HG03521 (cell line): ENCODE data around the gene TRIP10.
"Not testable (repeated sequence)": the region's sequence is repeated elsewhere in the genome, so short reads cannot be mapped to it uniquely, and the experiment has no call there.

Experiments used
- ATAC-seq: cut with Tn5 transposase; IDR thresholded peaks from one replicate; pipeline ENCODE4 v1.9.1; 2021; ENCODE audit warnings: mild to moderate bottlenecking, moderate library complexity; ENCODE audit not compliant: unreplicated experiment

Gene TRIP10, protein sequence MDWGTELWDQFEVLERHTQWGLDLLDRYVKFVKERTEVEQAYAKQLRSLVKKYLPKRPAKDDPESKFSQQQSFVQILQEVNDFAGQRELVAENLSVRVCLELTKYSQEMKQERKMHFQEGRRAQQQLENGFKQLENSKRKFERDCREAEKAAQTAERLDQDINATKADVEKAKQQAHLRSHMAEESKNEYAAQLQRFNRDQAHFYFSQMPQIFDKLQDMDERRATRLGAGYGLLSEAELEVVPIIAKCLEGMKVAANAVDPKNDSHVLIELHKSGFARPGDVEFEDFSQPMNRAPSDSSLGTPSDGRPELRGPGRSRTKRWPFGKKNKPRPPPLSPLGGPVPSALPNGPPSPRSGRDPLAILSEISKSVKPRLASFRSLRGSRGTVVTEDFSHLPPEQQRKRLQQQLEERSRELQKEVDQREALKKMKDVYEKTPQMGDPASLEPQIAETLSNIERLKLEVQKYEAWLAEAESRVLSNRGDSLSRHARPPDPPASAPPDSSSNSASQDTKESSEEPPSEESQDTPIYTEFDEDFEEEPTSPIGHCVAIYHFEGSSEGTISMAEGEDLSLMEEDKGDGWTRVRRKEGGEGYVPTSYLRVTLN

DNA sequence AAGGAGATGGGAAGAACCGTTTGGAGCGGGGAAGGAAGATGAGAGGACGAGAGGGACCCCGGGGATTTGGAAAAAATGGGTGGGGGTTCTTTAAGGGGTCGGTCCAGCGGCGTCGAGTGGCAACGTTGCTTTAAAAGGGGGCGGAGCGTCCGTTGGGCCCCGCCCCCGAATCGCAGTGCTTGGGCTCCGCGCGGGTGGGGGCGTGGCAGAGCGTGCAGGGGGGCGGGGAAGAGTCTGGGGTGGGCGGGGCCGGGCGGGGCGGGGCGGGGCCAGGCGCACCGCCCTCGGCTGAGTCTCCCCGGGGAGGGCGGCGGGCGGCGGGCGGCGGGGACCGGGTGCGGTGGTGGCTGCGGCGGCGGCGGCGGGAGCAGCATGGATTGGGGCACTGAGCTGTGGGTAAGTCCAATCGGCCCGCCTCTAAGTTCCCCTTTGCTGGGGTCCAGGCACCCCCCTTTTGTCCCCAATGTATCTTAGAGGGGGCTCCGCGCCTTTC is at the start of gene TRIP10:
Gene TRIP10 (plus strand): TSS at position 291 of the 493 bp plus-strand sequence. CDS start 82 bp downstream, at position 373.
- ATAC-seq = no peak

DNA sequence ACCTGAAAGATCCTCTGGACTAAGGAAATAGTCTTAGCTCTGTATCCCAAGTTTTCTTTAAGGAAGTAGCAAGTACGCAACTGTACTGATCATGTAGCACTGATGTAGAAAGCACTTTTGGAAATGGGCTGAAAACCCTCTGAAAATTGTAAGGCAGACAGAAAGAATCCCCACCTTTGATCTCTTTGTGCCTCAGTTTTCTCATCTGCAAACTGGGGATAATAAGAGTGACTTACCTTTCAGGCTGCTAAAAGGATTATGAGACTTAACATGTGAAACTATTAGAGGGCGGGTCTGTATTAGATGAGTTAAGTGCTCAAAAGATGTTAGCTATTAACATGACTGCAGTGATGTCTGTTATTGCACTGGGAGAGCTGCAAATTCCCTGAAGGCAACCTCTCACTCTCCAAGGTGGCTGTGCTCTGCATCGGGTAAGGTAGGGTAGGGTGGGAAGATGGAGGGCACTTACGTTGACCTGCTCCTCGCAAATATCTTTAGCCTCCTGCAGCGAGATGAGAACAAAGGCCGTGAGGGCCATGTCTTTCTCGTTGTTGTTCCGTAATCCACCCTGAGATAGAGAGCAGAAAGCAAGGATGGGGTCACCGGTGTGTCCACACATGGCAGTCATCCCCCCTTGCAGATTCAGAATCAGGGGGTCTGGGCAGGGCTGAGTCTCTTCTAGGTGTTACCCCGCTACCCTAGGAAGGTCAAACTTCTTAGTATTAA is 49.2 kb upstream of the TRIP10 start:
- no peak for ATAC-seq

DNA sequence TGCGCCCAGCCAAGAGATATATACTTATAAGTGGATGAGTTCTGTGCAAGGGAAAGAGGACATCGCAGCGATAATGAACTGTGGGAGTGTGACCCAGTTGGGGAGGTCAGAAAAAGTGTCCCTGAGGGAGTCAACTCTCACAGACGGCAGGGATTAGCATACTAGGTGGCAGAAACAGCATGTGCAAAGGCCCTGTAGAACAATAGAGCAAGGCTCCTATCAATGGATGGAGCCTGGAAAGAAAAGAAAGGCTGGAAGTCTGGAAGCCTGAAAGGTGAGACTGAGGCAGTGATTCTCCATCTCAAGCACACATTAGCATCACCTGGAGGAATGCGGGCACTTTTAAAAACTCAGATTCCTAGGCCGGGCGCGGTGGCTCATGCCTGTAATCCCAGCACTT is 48.1 kb upstream of the TRIP10 start:
- no peak for ATAC-seq

DNA sequence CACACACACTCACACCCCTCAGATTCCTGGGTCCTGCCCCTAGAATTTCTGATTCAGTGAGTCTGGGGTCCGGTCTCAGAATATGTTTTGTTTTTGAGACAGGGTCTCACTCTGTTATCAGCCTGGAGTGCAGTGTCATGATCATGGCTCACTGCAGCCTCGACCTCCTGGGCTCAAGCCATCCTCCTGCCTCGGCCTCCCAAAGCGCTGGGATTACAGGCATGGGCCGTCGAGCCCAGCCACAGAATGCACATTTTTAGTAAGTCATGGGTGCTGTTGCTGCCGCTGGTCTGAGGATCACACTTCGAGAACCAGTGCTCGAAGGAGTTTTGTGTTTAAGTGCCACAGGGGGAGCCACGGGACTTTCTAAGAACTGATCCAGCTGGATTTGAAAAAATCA is 47.5 kb upstream of the TRIP10 start:
- no peak for ATAC-seq

DNA sequence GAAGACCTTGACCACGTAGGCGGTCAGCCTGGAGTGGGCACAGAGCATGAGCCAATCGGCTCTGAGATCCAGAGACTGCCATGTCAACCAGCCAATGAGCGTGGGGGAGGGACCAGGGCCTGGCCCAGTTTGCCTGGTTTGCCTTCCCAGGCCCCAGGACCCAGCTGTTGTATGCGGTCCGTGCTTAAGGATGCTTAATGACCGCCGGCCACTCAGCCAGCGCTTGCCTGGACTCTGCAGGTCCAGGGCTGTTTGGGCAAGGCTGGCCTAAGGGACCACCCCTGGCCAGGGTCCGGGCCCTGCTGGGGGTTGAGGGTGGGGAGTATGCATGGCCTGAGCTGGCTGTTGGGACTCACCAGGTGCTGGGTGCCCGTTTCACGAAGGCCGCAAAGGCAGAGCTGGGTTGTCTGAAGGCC is 46.4 kb upstream of the TRIP10 start:
- ATAC-seq = no peak

DNA sequence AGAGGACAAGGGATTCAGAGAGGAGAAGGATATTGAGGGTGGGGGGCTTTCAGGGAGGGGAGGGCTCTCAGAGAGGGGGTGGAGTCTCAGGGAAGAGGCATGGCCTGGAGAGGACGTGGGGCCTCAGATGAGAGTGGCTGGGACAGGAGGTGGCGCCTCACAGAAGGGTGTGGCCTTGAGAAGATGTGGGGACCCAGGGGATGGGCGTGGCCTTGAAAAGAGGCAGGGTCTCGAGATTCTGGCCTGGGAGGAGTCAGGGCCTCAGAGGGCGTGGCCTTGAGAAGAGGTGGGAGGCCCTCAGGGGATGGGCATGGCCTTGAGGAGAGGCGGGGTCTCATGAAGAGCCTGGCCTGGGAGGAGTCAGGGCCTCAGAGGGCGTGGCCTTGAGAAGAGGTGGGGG is 45.8 kb upstream of the TRIP10 start:
- ATAC-seq = no peak

DNA sequence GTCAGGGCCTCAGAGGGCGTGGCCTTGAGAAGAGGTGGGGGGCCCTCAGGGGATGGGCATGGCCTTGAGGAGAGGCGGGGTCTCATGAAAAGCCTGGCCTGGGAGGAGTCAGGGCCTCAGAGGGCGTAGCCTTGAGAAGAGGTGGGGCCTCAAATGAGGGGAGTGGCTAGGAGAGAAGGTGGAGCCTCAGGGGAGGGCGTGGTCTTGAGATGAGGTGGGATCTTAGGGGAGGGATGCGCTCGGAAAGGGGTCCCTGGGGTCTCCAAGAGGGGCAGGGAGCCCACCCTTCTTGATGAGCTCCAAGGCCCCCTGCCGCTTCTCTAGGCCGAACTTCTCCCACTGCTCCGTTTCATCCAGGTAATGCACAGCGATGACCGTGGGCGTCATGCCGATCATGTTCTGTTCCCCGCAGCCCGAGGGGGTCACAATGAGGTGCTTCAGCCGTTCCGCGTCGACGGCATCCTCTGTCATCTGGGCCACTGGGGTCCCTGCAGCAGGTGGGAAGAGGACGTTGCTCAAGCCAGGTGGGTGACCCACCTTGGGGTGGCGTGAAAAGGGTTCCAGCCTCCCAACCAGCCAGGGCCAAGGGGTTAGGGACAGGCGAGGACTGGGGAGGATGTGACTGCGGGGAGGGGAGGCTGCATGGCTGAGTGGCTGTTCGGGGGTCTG is 45.2 kb upstream of the TRIP10 start:
- ATAC-seq = no peak

DNA sequence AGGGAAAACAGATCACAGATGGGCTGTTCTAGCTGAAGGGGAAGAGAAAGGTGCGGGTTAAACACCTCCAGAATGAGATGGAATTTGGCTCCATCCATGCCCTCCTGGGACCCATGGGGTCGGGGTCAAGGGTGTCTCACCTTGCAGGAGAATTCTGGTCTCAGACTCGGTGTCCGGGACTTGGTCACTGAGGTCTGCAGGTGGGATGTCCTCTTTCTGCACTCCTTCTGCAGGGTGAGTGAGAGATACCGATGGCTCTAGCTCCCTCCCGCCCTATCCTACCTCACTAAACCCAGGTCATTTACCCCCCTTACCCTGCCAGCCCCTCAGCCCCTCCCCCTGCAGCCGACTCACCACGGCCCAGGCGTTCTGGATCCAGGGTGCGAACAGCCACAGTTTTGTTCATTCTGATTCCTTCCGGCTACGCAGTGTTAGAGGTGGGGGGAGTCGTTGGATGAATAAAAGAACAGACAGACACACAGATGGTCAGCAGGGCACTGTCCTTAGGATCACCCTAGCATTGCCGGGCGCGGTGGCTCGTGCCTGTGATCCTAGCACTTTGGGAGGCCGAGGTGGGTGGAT is 43.1 kb upstream of the TRIP10 start:
- ATAC-seq = no peak

DNA sequence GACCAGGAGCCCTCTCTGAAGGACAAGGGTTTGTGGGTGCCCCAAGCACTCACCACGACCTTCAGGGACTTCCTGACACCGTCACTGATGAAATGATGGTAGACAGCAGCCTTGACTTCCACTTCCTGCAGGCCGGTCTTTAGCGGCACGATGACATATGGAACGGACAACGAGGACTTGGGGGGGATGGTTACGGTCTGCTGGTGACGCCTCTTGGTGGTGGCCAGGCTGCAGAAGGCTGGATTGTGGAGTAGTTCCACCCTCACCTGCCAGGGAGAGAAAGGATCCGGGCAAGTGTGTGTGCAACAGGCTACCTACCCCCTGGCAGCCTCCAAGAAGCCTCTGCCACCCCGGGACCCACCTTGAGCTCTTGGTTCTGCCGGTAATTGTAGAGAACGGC is 42.2 kb upstream of the TRIP10 start:
- ATAC-seq = no peak

DNA sequence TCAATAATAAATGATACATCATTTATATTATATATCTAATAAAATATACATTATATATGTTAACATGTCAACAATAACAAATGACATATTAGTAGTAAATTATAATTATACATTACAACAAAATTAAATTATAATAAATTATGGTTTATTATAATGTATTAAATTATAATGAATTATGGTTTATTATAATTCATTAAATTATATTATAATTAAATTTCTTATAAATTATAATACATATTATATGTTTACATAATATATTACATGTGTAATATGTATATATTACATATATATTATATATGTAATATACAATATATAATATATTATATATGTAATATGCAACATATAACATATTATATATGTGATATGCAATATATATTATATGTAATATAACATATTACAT is 39.5 kb upstream of the TRIP10 start:
- ATAC-seq = no peak

DNA sequence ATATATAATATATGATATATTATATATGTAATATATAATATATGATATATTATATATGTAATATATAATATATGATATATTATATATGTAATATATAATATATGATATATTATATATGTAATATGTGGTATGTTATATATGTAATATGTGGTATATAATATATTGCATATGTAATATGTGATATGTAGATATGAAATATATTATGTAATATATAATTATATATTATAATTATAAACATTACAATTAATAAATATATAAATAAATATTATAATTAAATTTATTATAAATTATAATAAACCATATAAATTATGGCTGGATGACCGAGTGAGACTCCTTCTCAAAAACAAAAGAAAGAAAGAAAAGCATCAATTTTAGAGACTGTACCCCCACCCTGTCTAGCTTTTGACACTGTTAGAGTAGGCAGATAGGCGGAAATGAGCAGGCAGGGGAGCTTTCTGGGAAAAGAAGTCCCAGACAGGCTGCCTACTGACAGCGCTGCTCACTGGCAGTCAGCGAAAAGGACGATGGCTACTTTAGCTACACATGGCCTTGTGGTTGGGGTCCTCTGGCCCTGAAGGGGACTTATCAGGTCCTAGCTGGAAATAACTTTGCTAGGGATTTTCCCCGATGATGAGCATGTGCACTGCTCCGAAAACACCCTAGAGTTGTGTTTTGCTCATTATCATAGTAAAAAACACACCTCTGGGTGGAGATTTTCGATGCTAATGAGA is 38.7 kb upstream of the TRIP10 start:
- ATAC-seq = no peak

DNA sequence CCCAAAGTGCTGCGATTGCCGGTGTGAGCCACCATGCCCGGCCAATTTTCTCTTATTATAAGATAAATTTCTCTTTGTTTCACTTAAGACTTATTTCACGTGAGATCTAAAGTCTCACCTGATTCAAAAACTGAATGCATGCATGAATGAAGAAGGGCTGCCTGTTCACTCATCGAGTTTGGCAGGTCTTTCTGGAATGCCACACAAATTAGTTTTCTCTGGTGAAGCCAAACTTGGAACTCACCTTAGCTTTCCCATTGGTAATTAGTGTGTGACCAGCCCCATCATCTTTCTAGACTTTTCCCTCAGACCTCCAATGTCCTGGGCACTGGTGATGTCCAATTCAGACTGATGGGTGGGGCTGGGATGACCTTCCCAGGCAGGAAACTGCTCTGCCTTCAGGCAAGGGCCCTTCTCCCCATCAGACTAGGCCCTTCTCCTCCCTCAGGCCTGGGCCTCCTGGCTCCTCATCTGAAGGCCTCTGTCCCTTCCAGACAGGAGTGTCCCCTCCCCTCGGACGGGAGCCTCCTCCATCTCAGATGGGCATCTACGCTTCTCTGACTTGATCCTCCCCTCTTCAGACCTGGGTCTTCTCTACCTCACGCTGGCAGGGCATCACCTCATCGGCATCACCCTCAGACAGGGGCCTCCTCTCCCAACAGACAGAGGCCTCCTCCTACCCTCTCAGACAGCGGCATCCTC is 33.4 kb upstream of the TRIP10 start:
- ATAC-seq = no peak

DNA sequence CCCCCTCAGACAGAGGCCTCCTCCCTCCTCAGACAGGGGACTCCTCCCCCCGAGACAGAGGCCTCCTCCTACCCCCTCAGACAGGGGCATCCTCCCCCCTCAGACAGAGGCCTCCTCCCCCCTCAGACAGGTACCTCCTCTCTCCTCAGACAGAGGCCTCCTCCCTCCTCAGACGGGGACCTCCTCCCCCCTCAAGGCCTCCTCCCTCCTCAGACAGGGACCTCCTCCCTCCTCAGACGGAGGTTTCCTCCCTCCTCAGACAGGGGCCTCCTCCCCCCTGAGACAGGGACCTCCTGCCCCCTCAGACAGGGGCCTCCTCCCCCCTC is 32.9 kb upstream of the TRIP10 start:
- ATAC-seq = no peak

DNA sequence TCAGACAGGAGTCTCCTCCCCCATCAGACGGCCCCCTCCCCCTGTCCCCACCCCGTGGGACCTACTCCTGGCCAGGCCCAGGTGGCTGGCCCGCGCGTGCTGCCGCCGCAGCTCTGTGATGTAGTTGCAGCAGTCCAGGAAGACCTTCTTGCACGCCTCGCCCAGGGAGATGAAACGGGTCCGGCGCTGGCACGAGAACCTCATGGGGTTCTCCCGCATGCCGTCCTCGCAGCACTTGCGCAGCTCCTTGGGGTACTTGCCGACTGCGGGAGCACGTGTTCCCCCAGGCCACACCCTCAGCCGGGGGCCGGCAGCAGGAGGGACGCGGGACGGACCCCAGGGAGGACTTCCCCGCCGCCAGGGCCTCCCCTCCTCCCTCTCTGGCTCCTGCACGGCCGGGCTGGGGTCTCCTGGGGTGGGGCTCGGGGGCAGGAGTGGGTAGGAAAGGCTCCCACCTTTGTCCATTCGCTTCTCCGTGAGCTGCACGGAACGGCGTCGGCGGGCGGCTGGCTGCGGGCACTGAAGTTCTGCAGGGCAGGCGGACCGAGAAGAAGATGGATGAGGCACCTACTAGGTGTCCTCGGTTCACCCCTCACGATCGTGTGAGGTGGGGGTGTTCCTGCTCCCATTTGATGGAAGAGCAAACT is 32.3 kb upstream of the TRIP10 start:
- ATAC-seq = no peak

DNA sequence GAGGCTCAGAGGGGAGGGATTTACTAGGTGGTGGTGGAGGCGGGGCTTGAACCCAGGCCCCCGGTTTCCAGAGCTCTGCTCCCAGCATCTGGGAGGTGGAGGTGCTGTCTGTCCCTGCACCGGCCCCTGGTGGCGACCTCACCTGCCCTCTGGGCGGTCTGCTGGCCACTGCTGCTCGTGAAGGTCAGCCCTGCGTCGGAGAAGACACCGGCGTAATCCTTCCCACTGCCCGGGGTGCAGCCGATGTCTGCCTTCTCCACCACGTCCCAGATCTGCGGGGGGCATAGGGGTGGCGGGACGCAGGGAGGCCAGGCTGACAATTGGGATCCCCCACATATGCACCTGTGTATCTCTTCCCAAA is 31.8 kb upstream of the TRIP10 start:
- no peak for ATAC-seq

DNA sequence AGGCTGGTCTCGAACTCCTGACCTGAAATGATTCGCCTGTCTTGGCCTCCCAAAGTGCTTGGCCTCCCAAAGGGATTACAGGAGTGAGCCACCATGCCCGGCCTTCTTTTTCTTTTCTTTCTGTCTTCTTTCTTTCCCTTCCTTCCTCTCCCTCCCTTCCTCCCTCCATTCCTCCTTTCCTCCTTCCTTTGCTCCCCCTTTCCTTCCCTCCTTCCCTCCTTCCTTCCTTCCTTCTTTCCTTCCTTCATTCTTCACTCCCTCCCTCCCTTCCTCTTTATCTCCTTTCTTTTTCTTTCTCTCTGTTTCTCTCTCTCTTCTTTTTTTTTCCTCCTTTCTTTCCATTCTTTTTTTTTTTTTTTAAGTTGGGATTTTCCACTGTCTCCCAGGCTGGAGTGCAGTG is 31.1 kb upstream of the TRIP10 start:
- ATAC-seq = no peak

DNA sequence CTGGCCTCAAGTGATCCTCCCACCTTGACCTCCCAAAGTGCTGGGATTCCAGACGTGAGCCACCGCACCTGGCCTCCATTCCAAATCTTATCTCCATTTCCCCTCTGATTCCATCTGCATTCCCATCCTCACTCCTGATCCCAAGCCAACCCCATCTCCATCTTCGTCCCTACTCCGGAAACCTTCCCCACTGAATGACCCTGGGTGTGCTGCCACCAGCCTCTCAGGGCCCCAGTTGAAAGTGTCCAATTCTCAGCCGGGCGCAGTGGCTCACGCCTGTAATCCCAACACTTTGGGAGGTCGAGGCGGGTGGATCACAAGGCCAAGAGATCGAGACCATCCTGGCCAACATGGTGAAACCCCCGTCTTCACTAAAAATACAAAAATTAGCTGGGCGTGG is 30.6 kb upstream of the TRIP10 start:
- not testable (repeated sequence) for ATAC-seq

DNA sequence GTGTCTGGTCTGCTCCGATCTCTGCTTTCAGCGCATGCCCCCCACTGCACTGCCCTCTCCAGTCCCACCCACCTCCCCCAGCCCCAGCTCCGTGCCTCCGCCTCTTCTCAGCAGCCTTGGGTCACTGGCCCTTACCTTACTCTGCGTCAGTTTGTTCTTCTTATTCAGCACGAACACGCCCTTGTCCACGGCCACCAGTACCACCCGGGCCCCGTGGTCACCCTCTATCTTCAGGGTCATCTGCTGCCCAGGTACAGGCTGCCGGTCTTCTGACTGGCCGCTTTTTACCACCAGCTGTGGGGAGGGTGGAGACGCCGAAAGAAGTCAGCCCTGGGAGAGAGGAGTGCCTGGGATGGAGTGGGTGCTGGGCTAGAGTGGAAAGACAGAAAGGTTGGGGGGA is 29.9 kb upstream of the TRIP10 start:
- ATAC-seq = no peak
